NCI-H2227 treated with DMSO at 0.1 percent for 48 hours (cell line): ENCODE data around the gene ZNF467.

Experiments
- DNase-seq: peaks from one replicate; lab custom pipeline; 2025; lab: John Stamatoyannopoulos, UW

Gene ZNF467

DNA sequence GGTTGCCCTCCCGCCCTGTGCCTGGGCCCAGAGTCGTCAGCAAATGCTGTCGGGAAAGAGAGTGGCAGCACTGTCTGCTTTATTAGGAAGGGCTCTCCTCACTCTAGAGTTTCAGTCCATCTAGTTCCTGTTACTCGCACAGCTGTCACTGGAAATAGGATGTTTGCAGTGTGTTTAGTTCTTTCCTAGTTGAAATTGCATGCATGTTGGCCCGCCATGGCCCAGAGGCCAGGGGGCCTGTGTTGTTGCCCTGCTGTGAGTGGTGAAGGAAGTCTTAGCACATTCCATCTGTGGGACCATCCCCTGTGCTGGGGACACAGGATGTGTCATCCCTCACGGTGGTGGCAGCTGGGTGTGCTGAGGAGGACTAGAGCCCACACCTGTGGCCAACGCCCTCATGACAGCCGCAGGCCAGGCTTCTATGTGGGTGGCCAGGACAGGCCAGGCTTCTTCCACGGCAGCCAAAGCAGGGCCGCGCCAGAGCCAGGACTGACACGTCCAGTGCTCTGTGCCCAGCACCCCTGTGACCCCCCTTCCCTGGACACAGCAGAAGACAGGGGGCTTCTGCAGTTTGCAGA is 45.4 kb downstream of the ZNF467 start:
- DNase-seq, result no peak

DNA sequence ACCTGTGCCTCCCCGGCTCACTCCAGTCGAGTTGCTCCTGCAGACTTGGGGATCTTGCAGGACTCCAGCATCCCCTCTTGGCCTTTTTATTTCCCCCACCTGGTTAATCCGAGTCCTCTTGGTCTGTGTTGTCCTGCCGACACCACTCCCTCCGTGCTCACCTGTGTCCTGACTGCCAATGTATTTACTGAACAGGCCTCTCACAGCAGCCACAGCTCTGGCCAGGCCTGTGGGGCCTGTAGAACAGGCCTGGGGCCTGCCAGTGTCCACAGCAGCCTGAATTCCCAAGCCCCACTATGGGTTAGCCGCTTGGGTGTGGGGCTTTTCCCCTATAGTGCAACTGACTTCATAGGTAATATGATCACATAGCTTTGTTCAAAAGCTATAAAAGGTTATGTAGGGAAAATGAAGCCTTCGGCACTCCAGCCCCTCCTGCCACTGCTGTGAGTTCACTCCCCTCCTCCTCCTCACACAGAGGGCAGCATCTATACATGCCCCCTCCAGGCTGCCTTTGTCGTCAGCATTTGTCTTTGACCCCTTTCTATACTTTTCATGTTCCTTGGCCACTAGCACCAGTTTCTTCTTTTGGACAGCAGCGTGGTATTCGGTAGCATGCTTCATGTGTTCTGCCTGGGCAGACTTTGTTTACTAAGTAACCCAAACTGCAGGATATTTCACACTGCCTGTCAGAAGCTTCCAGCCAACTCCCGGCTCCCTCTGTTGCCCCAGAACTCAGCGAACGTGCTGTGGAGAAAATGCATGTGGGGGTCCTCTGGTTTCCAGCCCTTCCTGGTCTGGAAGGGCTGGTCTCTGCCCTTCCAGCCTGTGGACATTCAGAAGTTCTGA is 46.1 kb downstream of the ZNF467 start:
- DNase-seq, result no peak

DNA sequence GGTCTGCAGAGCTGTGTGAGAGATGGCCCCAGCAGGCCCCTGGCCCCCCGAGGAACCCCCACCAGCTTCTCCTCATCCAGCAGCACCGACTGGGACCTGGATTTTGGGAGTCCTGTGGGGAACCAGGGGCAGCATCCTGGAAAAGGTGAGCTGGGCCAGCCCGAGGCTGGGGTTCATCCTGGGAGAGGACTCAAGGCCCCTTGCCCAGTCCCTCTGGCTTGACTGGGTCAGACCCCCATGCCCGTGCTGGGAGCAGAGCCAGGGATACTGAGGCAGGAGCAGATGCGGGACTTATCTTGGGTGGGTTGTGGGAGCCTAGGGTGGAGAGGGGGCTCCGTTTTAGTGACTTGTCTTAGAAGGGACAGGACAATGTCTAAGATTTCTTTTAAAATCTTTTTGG is 47.5 kb downstream of the ZNF467 start:
- DNase-seq, result no peak

DNA sequence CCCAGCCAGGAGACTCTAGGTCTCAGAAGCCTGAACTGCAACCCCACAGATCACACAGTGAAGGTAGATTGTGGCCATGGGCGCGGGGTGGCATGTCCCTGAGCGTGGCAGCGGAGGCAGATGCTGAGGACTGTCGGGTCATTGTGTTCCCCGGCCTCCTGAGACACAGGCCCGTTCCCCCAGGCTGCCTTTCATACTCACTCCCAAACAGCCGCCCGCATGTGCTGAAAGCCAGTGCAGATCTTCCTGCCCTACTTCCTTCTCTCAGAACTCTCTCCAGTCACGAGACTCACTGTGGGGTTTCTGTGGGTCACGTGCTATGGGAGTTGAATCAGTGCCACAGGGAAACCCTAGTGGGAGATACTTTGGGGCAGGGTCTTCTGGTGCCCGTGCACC is 48.0 kb downstream of the ZNF467 start:
- DNase-seq, result no peak

DNA sequence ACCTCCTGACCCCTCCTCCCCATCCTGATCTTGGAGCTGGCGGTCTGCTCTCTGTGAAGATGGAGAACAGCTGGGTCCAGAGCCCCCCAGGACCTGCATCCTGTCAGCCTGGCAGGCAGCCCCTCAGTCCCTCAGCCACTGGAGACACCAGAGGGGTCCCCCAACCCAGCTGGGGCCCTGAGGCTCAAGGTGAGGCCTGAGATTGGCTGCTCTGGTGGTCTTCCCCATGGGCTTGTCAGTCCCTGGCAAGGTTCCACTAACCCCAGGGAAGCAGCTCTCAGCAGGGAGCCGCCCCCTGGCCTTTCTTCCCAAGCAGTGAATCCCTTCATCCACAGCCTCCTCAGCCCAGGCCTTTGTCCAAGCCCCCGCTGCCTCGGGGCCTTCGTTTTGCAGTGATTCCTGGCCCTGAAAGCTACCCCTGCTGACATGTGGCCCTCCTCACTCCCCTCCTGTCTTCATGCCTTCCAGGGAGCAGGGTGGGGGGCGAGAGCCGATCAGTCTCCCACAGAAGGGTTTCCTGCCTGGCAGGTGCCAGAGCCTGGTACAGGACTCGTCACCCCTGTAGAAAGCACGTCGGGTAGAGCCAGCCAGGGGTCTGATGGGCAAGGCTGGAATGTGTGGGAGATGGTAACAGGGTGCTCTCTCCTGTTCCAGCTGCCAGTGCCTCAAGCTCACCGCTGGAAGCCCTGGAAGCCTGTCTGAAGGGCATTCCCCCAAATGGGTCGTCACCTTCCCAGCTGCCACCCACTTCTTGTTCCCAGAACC is 48.5 kb downstream of the ZNF467 start:
- DNase-seq, result no peak

DNA sequence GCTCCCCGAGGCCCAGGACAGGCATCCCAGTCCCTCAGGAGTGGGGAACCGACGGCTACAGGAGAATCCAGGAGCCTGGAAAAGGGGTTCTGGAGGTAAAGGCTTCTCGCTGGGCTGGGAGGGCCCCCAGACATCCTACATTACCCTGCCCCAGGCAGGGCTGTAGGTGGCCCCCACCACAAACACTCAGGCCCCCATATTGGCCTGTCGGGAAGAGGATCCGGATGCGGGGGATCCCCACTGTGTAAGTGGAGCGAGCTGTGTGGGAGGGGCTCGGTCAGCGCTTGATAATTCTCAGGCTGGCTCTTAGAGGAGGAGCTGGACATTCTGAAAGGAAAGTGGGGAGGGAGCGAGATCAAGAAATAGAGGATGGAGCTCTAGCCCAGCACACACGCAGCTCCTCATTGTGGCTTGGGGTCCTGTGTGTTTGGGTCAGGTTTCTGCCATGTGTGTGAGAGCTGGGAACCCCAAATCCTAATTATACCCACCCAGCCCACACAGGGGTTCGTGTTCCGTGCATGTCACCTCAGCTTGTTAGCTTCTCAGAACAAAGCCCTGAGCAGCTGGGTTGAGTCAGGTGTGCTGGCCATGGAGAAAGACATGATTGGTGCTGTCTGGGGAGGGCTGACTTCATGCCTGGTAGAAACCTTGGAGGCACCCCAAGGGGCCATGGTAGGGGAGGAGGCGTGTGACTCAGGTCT is 49.4 kb downstream of the ZNF467 start:
- DNase-seq, result no peak

DNA sequence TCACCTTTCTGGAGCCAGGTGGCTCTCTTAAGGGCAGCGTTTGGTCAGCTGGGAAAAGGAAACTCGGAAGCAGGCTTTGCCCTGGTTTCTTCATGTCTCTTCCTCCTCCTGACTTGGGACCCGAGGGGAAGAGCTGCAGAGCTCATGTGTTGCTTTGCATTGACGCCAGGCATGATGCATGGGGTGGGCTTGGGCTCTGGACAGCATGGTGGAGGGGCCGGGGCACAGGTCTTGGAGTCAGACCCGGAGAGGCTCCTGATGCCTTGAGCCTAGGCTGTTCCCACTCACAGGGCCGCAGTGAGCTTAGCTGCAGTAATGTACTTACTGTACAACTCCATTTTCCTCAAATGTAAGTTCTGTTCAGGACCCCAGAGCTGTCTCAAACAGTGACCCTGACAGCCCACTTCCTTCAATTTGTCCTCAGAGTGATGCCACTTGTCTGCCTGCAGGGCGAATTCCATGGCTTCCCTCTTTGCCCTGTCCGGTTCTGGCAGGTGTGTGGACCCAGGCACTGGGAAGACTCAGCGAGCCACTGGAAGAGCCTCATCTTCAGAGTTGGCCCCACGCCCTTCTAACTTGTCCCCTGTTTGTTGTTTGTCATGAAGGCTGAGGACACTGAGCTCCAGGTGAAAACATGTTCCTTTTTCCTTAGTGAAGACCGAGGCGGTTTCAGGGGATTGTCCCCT is 50.2 kb downstream of the ZNF467 start:
- DNase-seq, result no peak

DNA sequence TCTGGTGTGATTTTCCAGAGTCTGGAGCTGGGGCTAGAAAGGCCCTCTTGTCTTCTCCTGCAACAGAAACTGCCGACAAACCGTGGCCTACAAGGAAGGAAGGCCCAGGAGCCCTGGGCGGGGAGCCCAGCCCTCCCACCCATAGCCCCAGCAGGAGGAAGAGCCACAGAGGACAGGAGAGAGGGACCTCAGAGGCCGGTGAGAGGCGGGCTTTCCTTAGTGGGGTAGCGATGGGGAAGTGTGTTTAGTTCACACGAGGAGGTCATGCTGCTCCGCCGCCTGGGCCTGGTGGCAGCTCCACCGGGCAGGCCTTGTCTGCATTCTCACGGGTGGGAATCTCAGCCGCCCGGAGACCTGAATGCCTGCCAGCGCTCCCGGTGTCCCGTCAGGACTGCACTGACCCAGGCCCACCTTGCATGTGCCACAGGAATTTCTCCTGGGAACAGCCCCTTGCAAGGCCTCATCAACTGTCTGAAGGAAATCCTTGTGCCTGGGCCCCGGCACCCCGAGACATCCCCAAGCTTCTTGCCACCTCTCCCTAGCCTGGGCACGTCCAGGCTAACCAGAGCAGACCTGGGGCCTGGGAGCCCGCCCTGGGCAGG is 50.9 kb downstream of the ZNF467 start:
- no peak for DNase-seq

DNA sequence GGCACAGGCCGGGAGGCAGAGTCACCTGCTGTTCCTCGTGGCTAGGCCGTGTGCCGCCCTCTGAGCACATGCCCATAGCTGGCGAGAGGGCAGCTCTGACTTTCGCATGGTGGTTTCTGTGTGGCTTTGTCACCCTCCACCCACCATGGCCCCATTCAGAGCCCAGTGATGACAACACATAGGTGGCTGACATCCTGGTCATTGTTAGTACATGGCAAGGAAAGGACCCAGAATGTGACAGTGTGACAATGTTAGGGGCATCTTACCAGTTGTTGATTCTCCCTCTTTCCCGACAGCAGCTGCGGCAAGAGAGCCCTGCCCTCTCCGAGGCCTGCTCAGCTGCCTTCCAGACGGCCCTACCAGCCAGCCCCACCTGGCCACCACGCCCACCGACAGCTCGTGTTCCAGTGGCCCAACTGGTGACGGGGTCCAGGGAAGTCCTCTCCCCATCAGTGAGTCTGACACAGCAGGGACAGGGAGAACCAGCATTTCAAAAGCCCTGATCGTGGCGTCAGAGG is 52.2 kb downstream of the ZNF467 start:
- DNase-seq, result no peak

DNA sequence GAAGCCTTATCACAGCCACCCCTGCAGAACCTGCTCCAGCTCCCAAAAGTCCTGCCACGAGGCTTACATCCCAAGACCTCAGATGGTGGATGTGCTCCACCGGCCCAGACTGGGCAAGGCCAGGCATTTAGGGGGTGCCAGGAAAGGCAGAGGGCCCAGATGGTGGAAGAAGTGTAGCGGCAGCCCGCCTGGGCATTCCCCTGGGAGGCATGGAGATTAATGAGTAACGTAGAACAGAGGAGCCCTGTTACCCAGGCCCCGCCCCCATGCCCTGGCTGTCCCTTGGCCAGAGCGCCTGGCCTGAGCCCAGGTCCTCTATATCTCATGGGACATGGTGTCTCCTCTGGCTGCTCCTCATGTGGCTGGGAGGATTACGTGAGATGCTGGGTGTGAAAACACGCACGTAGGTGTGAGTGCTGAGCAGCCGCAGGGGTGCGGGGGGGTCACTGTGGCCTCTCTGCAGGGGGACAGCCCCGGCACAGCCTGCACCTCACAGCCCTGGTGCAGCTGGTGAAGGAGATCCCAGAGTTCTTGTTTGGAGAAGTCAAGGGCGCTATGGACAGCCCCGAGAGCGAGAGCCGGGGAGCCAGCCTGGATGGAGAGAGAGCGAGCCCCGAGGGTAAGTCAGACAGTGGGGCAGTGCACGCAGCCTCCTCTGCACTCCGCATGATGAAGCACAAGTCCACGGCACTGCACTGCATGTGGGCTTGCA is 52.9 kb downstream of the ZNF467 start:
- no peak for DNase-seq

DNA sequence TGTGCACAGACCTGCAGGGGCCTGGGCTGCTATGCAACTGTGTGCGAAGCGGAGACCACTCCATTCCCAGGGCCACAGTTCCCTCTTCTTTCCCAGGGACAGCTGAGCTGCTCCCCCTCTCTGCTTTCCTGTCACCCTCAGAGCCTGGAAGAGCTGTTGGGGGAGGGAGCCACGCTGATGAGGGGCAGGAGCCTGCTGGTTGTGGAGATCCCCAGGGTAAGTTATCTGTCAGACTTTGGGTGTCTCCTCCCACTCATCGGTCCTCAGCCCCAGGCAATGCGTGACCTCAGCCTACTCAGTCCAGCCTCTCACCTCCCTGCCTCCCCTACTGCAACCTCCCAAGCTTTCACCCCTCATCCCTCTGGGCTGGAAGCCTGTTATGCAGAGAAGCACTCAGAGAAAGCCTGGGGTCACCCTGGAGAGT is 53.5 kb downstream of the ZNF467 start:
- DNase-seq, result no peak

DNA sequence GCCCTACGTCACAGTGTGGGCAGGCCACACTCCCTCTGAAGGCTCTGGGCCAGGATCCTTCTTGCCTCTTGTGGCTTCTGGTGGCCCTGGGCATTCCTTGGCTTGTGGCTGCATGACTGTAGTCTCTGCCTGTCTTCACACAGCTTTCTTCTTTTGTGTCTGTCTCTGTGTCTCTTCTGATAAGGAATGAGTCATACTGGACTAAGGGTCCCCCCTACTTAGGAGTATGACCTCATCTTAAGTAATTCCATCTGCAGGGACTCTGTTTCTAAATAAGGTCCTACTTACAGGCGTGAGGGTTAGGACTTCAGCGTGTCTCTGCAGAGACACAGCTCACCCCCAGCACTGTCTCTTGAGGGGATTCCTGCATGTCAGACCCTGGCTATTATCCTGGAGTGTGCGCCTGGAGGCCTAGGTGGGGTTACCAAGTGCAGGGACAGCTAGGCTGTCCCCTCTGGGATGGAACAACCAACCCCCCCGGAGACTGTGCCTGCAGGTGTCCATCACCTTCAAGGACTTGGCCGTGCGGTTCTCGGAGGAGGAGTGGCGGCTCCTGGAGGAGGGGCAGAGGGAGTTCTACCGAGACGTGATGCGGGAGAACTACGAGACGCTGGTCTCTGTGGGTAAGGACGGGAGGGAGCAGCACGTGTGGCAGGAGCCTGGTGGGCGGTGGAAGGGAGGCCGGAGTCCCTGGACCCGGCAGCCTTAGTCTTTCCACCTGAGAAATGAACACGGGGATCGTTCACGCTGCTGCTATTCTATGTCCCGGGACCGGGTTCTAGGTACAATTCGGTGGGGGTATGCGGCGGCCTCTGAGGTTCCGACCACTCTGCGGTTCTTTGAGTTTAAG is 54.1 kb downstream of the ZNF467 start:
- no peak for DNase-seq

DNA sequence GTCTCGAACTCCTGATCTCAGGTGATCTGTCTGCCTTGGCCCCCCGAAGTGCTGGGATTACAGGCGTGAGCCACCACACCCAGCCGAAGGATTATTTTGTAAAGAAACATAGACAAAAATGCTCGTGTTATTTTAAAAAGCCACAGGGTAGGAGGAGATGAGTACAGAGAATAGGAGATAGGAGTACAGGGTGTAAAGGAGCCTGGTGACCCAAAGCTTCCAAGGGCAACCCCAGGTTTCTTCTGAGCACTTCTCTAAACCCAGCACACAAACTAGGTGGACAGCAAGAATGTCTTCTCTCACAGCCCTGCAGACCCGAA is 54.7 kb downstream of the ZNF467 start:
- DNase-seq, result no peak

DNA sequence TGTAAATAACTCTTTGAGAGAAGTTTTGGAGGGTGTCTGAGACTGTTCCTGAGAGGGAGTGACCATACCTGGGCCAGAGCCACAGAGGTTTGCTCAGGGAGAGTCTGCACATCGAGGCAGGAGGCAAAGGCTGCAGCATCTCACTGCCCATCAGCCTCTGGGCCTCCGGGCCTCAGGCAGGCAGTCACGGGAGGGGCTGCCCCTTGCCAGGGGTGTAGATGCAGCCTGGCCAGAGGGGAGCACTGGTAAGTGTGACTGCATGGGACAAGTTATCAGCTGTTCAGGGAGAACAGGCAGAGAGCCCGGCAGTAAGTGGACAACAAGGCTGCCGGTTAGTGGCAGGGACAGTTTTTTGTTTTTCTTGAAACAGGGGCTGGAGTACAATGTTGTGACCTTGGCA is 55.9 kb downstream of the ZNF467 start:
- no peak for DNase-seq

DNA sequence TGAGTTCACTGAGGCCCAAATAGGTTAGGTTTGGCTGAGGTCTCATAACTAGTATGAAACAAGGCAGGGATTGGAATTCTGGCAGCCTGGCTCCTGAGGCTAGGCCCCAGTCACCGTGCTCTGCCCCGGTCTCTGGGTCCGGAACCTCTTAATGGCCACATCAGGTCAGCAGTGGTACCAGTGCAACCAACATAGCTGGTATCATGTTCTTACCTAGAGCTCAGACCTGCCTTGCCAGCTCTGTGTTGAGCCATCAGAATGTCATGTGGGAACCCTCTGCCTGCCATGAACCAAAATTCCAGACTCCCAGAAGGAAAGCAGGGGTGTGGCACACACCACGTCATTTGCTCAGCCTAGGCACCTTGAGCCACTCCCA is 56.5 kb downstream of the ZNF467 start:
- no peak for DNase-seq

DNA sequence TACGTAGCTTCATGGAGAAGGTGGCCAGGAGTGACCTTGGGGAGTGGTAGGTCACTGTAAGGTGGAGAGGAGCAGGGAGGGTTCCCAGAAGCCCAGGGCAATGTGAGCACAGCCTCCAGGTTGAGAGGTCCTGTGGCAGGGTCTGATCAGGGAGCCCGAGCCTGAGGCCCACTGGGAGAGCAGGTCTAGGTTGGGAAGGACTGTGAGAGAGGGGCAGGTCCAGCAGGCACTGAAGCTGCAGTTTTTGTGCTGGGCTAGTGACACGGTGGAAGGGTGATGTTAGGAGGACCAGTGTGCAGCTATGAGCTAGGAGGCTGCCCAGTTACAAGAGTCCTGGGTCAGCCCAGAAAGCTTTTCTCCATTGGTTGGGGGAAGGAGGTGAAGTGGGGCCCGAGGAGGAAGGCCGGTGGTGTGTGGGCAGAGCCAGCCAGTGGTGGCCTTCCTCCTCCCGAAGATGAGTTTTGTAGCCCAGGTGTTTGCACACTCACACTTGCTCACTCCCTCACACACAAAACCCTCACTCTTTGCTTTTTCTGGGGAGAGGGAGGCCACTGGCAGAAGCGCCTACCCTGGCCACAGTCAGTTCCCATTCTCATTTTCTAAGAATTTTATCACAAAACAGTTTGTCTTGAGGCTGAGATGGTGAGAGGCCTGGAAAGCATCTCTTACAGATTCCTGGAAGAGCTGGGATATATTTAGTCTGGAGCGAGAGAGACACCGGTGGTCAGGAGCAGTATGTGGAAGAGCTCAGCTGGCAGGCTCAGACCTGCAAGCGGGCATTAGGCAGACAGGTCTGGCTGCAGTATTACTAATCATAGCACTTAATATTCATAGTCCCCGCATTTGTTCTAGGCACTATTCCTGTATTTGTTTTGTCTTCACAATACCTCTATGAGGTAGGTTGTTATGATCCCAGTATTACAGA is 57.1 kb downstream of the ZNF467 start:
- no peak for DNase-seq

DNA sequence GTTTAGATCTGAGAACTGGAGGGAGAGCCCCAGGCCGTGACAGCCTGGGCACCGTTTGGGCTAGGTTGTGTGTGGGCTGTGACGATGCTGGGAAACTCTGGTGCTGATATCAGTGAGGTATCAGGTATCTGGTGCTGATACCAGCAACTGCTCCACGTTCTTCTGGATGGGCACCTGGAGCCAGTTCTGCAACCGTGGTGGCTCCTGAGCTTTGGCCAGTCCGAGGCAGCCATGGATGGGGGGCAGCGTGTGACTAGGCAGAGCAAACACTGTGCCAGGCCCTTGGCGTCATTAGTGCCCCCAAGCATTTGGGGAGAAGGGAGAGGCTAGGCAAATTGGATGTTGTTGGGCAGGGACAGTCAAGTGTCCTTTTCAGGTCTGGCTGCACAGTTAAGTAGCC is 57.9 kb downstream of the ZNF467 start:
- no peak for DNase-seq

DNA sequence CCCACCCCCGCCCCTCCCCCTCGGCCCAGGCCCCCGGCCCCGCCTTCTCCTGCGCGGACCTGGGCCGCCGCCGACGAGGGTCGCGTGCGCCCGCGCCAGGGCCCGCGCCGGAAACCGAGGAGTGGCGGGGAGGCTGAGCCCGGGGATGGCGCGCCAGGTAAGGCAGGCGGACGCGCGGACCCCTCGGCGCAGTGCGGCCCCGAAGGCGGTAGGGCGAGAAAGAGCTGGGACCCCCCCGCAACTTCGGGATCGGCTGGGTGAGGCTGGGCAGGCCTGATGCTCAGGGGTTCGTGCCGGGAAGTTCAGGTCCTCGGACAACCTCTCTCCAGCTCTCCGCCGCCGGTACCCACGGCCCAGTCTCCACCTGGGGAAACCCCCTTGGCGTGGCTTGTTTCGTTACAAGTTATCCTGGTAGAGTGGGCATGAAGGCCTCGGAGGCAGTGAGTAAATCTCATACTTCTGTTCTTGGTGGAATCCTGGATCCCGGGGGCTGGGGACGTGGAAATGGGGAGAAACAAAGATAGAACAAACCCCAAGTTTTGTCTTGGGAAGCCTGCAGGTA is 58.4 kb downstream of the ZNF467 start:
- no peak for DNase-seq
